Measurements from ENCODE around the gene CPEB4. TPM values are rescaled to one million over a fixed set of nuclear protein-coding genes. Genes with fewer than 3 reads are reported as not detected.

Gene CPEB4
- total and polyA plus RNA-seq, 2 experiments from 2014 or later = 6.2 to 11.6 TPM

GRCh38 chr5:173843794-173844193 lies 44.4 kb upstream of the CPEB4 start:
- 75 to 77% methylated on average over 3 of the region's 3 CpGs for WGBS, 2 experiments (ENCODE audit: low coverage in 1 of 2, low lambda C conversion rate in 2 of 2, missing lambda C conversion rate in 2 of 2)
- Histone ChIP-seq H3K27me3 (replicated peaks; ENCODE audit: insufficient read depth) (0 out of 2 replicates have a peak, but pooled peaks cover 8% of the 10 kb centered on the region), H2AFZ (no peak overlapping the region), H3K4me1 (ENCODE audit: insufficient read depth) (no peaks in the 10 kb centered on the region), H3K9me3 (ENCODE audit: low read depth) (no peaks in the 10 kb centered on the region), H3K9ac (no peak overlapping the region), H3K36me3 (ENCODE audit: low read depth) (no peaks in the 10 kb centered on the region), H4K20me1 (ENCODE audit: insufficient read depth) (no peaks in the 10 kb centered on the region), H3K79me2 (ENCODE audit: insufficient read depth) (no peaks in the 10 kb centered on the region), H3K9me2 (ENCODE audit: insufficient read depth) (no peaks in the 10 kb centered on the region), H3K27ac (no peak overlapping the region), H3K4me3 (no peak overlapping the region), H3K4me2 (ENCODE audit: unreplicated experiment) (no peak overlapping the region), H3F3A (ENCODE audit: insufficient read depth) (no peaks in the 10 kb centered on the region)
- TF ChIP-seq EZH2 (IDR thresholded peaks at IDR 0.05; ENCODE audit: insufficient read depth, poor library complexity, severe bottlenecking) (no peak), EZH2phosphoT487 (IDR thresholded peaks at IDR 0.05; ENCODE audit: insufficient read depth, low read depth) (no peak)
- in situ Hi-C loops (cut with MboI) = no loop called here
- DNase-seq = no peak

- Histone ChIP-seq H3K27ac (no peak overlapping the region), H3K4me1 (ENCODE audit: insufficient read depth) (no peaks in the 10 kb centered on the region), H2AFZ (no peak overlapping the region), H3K9ac (no peak overlapping the region), H4K20me1 (ENCODE audit: insufficient read depth) (no peaks in the 10 kb centered on the region), H3K27me3 (replicated peaks; ENCODE audit: insufficient read depth) (0 out of 2 replicates have a peak, but pooled peaks cover 8% of the 10 kb centered on the region), H3K9me3 (ENCODE audit: low read depth) (no peaks in the 10 kb centered on the region), H3K36me3 (ENCODE audit: low read depth) (no peaks in the 10 kb centered on the region), H3K79me2 (ENCODE audit: insufficient read depth) (no peaks in the 10 kb centered on the region), H3K9me2 (ENCODE audit: insufficient read depth) (no peaks in the 10 kb centered on the region), H3F3A (ENCODE audit: insufficient read depth) (no peaks in the 10 kb centered on the region), H3K4me2 (ENCODE audit: unreplicated experiment) (no peak overlapping the region), H3K4me3 (no peak overlapping the region)
- in situ Hi-C loops (cut with MboI) = no loop called here
- WGBS, 2 experiments (ENCODE audit: low coverage in 1 of 2, low lambda C conversion rate in 2 of 2, missing lambda C conversion rate in 2 of 2) = 50 to 54% methylated on average over 6 of the region's 6 CpGs
- DNase-seq = no peak
- TF ChIP-seq EZH2phosphoT487 (IDR thresholded peaks at IDR 0.05; ENCODE audit: insufficient read depth, low read depth) (no peak), EZH2 (IDR thresholded peaks at IDR 0.05; ENCODE audit: insufficient read depth, poor library complexity, severe bottlenecking) (no peak)
These were observed 42.8 kb upstream of the CPEB4 start for GRCh38 chr5:173845321-173845720.

DNA sequence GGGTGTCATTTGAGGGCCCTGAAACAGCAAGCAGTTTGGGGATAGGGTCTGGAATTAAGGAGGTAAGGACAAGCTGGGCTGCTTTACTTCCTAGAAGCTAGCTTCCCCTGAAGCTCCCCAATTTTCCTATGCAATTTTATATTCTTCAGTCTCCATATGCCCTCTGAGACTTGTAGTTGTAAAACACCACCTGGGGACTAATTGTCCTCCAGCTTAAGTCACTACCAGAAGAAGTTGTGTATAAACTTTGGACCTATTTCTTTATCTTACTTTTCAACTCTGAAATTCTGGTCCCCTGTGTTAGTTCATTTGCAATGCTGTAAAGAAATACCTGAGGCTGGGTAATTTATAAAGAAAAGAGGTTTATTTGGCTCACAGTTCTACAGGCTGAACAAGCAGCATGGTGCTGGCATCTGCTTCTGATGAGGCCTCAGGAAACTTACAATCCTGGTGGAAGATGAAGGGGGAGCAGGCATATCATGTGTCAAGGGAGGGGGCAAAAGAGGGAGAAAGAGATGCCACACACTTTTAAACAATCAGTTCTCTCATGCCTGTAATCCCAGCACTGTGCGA lies 41.1 kb upstream of the CPEB4 start:
- Histone ChIP-seq H3K4me2 (ENCODE audit: unreplicated experiment) (no peak overlapping the region), H4K20me1 (ENCODE audit: insufficient read depth) (no peaks in the 10 kb centered on the region), H3K27me3 (replicated peaks; ENCODE audit: insufficient read depth) (peaks cover 8% of the 10 kb centered on the region; the same call in 1 of the 2 replicates), H3K9me3 (ENCODE audit: low read depth) (no peaks in the 10 kb centered on the region), H2AFZ (no peak overlapping the region), H3K9ac (no peak overlapping the region), H3K4me3 (no peak overlapping the region), H3K9me2 (ENCODE audit: insufficient read depth) (no peaks in the 10 kb centered on the region), H3K79me2 (ENCODE audit: insufficient read depth) (no peaks in the 10 kb centered on the region), H3K4me1 (ENCODE audit: insufficient read depth) (no peaks in the 10 kb centered on the region), H3K27ac (no peak overlapping the region), H3F3A (ENCODE audit: insufficient read depth) (no peaks in the 10 kb centered on the region), H3K36me3 (ENCODE audit: low read depth) (no peaks in the 10 kb centered on the region)
- no peak for DNase-seq
- 62 to 64% methylated on average over 1 of the region's 1 CpG for WGBS, 2 experiments (ENCODE audit: low coverage in 1 of 2, low lambda C conversion rate in 2 of 2, missing lambda C conversion rate in 2 of 2)
- in situ Hi-C loops (cut with MboI) = no loop called here
- no peak for TF ChIP-seq EZH2phosphoT487 (IDR thresholded peaks at IDR 0.05; ENCODE audit: insufficient read depth, low read depth)
- no peak for TF ChIP-seq EZH2 (IDR thresholded peaks at IDR 0.05; ENCODE audit: insufficient read depth, poor library complexity, severe bottlenecking)

DNA sequence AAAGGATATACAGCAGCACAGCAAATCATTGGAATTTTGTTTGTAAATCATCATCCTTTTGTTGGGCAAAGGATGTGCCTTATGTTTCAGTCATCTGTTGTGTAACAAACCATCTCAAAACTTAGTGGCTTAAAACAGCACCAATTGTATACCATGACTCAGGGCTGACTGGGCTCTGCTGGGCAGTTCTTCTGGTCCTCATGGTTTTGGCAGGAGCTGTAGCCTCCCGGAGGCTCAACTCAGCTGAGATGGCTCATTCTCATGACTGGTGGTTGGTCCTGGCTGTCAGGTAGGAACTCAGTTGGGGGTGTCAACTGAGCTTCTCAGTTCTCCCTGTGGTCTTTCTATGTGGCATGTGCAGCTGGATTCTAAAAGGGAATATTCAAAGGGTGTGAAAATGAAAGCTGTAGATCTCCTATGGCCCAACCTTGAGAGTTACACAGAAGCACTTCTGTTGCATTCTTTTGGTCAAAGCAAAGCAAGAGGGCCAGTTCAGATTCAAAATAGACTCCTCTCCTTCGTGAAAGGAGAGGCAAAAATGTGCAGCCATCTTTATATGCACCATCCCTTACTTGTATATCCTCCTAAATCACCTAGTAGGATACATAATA lies 39.1 kb upstream of the CPEB4 start:
- H3K4me2 ChIP-seq (ENCODE audit: unreplicated experiment) = no peak overlapping the region
- H3K79me2 ChIP-seq (ENCODE audit: insufficient read depth) = no peaks in the 10 kb centered on the region
- no peaks in the 10 kb centered on the region for H3K4me1 ChIP-seq (ENCODE audit: insufficient read depth)
- no peak overlapping the region for H3K27ac ChIP-seq
- H2AFZ ChIP-seq = no peak overlapping the region
- H3K36me3 ChIP-seq (ENCODE audit: low read depth) = no peaks in the 10 kb centered on the region
- H3K9me3 ChIP-seq (ENCODE audit: low read depth) = no peaks in the 10 kb centered on the region
- no peak overlapping the region for H3K9ac ChIP-seq
- in situ Hi-C loops (cut with MboI) = no loop called here
- no peaks in the 10 kb centered on the region for H4K20me1 ChIP-seq (ENCODE audit: insufficient read depth)
- H3F3A ChIP-seq (ENCODE audit: insufficient read depth) = no peaks in the 10 kb centered on the region
- H3K4me3 ChIP-seq = no peak overlapping the region
- peak; percentile 8 for DNase-seq
- 32 to 36% methylated on average over 2 of the region's 2 CpGs for WGBS, 2 experiments (ENCODE audit: low coverage in 1 of 2, low lambda C conversion rate in 2 of 2, missing lambda C conversion rate in 2 of 2)
- no peaks in the 10 kb centered on the region for H3K9me2 ChIP-seq (ENCODE audit: insufficient read depth)
- H3K27me3 ChIP-seq (replicated peaks; ENCODE audit: insufficient read depth) = peaks cover 5% of the 10 kb centered on the region; the same call in 1 of the 2 replicates
- TF ChIP-seq EZH2phosphoT487 (IDR thresholded peaks at IDR 0.05; ENCODE audit: insufficient read depth, low read depth) = no peak
- no peak for TF ChIP-seq EZH2 (IDR thresholded peaks at IDR 0.05; ENCODE audit: insufficient read depth, poor library complexity, severe bottlenecking)

Data from GM23248 (cell line).